ENCODE results near the gene PLEKHJ1. TPM values are rescaled to one million over a fixed set of nuclear protein-coding genes. Genes with fewer than 3 reads are reported as not detected.

The PLEKHJ1 gene
- total RNA-seq, 4 donors from 2014 or later = 41.9 to 69.8 (median 55.3) TPM

- no peak overlapping the region for H3K4me3 ChIP-seq
- no peak for DNase-seq (ENCODE audit: extremely low spot score)
- no peaks in the 10 kb centered on the region for H3K9me3 ChIP-seq
- no peak overlapping the region for H3K27ac ChIP-seq (replicated peaks in 1 of 4)
- TF ChIP-seq POLR2A (IDR thresholded peaks at IDR 0.05; ENCODE audit: low read depth) (no peak), EP300 (IDR thresholded peaks at IDR 0.05) (no peak), POLR2AphosphoS5 (IDR thresholded peaks at IDR 0.05) (no peak)
- TF ChIP-seq, protein P1, sequence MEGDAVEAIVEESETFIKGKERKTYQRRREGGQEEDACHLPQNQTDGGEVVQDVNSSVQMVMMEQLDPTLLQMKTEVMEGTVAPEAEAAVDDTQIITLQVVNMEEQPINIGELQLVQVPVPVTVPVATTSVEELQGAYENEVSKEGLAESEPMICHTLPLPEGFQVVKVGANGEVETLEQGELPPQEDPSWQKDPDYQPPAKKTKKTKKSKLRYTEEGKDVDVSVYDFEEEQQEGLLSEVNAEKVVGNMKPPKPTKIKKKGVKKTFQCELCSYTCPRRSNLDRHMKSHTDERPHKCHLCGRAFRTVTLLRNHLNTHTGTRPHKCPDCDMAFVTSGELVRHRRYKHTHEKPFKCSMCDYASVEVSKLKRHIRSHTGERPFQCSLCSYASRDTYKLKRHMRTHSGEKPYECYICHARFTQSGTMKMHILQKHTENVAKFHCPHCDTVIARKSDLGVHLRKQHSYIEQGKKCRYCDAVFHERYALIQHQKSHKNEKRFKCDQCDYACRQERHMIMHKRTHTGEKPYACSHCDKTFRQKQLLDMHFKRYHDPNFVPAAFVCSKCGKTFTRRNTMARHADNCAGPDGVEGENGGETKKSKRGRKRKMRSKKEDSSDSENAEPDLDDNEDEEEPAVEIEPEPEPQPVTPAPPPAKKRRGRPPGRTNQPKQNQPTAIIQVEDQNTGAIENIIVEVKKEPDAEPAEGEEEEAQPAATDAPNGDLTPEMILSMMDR (IDR thresholded peaks at IDR 0.05) = no peak
- intact Hi-C loops (cut with DNase I) = no loop called here
- H3K27me3 ChIP-seq = no peaks in the 10 kb centered on the region
- WGBS = 97% methylated on average over 12 of the region's 19 CpGs
- peaks cover 0 to 18% (median 7%) of the 10 kb centered on the region in 4 donors for H3K4me1 ChIP-seq
- peaks cover 23 to 89% (median 81%) of the 10 kb centered on the region in 4 donors for H3K36me3 ChIP-seq
These were observed 40.2 kb downstream of the PLEKHJ1 start for GRCh38 chr19:2195914-2196313.

DNA sequence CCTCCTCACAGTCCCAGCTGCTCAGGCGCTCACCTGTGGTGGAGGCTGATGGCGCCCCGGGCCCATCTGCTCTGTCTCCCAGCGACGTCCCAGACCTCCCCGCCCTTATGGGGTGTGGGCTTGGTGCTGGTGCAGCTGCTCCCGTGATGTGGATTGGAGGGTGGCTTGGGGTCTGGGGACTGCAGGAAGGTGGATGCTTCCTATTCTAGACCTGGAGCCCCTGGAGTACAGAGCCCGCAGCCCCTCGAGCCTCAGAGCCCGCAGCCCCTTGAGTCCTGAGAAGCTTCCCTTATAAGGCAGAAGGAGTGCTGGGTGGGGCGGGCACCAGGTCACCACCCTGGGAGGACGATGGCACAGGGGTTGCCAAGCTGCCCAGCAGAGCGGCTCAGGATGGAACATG is 40.8 kb downstream of the PLEKHJ1 start:
- Histone ChIP-seq H3K9me3 (no peaks in the 10 kb centered on the region), H3K4me1 (peaks cover 0 to 18% (median 8%) of the 10 kb centered on the region in 4 donors), H3K36me3 (peaks cover 23 to 92% (median 83%) of the 10 kb centered on the region in 4 donors), H3K27me3 (no peaks in the 10 kb centered on the region), H3K4me3 (no peak overlapping the region), H3K27ac (replicated peaks in 1 of 4) (no peak overlapping the region)
- TF ChIP-seq, protein P1 (IDR thresholded peaks at IDR 0.05) = no peak
- no peak for TF ChIP-seq EP300 (IDR thresholded peaks at IDR 0.05)
- intact Hi-C loops (cut with DNase I) = no loop called here
- no peak for DNase-seq (ENCODE audit: extremely low spot score)
- 90% methylated on average over 10 of the region's 13 CpGs for WGBS

DNA sequence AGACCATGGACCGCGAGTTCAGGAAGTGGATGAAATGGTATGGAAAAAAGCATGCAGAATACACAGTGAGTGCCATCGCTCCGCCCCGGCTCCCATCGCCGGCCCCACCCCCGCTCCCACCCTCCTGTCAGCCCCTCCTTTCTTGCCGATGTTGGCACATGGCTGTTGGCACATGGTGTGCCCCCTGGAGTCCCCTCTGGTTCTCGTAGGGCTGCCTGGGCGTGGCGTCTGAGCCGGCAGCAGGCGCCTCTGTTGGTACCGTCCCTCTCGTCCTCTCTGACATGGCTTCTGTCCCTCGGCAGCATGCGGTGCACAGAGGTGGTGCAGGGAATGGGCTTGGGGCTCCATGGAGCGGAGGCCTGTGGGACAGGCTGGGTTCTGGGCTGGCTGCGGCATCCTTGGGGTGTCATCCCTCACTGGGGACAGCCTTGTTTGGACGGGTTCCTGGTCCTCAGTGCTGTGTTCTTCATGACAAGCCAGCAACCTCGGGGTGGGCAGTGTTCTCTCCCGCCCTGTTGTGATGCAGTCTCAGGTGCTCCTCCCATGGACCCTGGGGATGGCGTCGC is 41.5 kb downstream of the PLEKHJ1 start:
- intact Hi-C loops (cut with DNase I) = no loop called here
- Histone ChIP-seq H3K27ac (replicated peaks in 1 of 4) (no peak overlapping the region), H3K36me3 (peaks cover 23 to 92% (median 83%) of the 10 kb centered on the region in 4 donors), H3K27me3 (no peaks in the 10 kb centered on the region), H3K4me1 (peaks cover 6 to 22% (median 8%) of the 10 kb centered on the region in 4 donors), H3K4me3 (no peak overlapping the region), H3K9me3 (no peaks in the 10 kb centered on the region)
- DNase-seq (ENCODE audit: extremely low spot score) = no peak
- TF ChIP-seq POLR2AphosphoS5 (IDR thresholded peaks at IDR 0.05) (no peak), EP300 (IDR thresholded peaks at IDR 0.05) (no peak), POLR2A (IDR thresholded peaks at IDR 0.05; ENCODE audit: low read depth) (no peak)
- TF ChIP-seq, protein P1 (IDR thresholded peaks at IDR 0.05) = no peak
- 93% methylated on average over 23 of the region's 25 CpGs for WGBS

DNA sequence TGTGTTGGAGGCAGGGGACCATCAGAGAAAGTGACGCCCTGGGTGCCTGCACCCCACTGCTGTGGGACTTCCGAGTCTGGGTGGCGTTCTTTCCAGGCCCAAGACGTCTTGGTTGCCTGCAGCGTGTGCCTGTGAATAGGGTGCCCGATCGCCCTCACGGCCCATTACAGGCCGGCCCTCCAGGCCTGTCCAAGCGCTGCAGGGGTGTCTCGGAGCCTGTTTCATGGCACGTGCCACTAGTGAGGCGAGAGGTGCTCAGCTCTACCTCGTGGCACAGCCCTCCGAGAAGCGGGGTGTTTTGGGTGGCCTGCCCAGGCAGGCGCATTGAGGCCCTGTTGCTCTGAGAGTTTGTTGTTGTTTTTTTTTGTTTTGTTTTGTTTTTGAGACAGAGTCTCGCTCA is 42.3 kb downstream of the PLEKHJ1 start:
- peaks cover 23 to 95% (median 85%) of the 10 kb centered on the region in 4 donors for H3K36me3 ChIP-seq
- H3K27ac ChIP-seq (replicated peaks in 1 of 4) = no peak overlapping the region
- 94% methylated on average over 15 of the region's 18 CpGs for WGBS
- TF ChIP-seq POLR2A (IDR thresholded peaks at IDR 0.05; ENCODE audit: low read depth) = no peak
- no peak for TF ChIP-seq EP300 (IDR thresholded peaks at IDR 0.05)
- H3K9me3 ChIP-seq = no peaks in the 10 kb centered on the region
- DNase-seq (ENCODE audit: extremely low spot score) = no peak
- no peak overlapping the region for H3K4me3 ChIP-seq
- intact Hi-C loops (cut with DNase I) = no loop called here
- no peaks in the 10 kb centered on the region for H3K27me3 ChIP-seq
- peaks cover 11 to 22% (median 13%) of the 10 kb centered on the region in 4 donors for H3K4me1 ChIP-seq

DNA sequence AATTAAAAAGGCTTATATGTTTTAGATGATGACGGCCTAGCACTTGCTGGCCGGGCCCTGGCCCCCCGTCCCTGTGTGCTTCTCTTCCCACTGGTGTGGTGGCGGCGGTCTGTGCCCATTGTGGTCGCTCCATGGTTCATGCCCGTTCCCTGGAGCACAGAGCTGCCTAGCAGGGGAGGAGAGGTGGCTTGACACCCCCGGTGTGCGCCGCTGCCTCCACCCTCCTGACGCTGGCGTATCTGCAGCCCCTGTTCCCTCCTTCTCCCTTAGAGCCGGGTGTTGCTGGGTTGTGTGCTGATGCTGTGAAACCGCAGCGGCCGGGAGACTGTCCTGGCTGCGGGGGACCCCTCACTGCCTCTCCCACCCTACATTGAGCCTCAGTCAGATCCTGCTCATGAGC is 43.3 kb downstream of the PLEKHJ1 start:
- no peaks in the 10 kb centered on the region for H3K27me3 ChIP-seq
- TF ChIP-seq EP300 (IDR thresholded peaks at IDR 0.05) = no peak
- TF ChIP-seq POLR2A (IDR thresholded peaks at IDR 0.05; ENCODE audit: low read depth) = no peak
- TF ChIP-seq POLR2AphosphoS5 (IDR thresholded peaks at IDR 0.05) = no peak
- TF ChIP-seq, protein P1 (IDR thresholded peaks at IDR 0.05) = no peak
- peaks cover 23 to 93% (median 81%) of the 10 kb centered on the region in 4 donors for H3K36me3 ChIP-seq
- WGBS = 96% methylated on average over 17 of the region's 17 CpGs
- H3K4me1 ChIP-seq = peaks cover 19 to 28% (median 23%) of the 10 kb centered on the region in 4 donors
- DNase-seq (ENCODE audit: extremely low spot score) = no peak
- H3K27ac ChIP-seq (replicated peaks in 1 of 4) = no peak overlapping the region
- no peak overlapping the region for H3K4me3 ChIP-seq
- no peaks in the 10 kb centered on the region for H3K9me3 ChIP-seq
- intact Hi-C loops (cut with DNase I) = no loop called here
